Fibroblast of villous mesenchyme (primary cell): Measurements from ENCODE around the gene NUMBL. TPM values are rescaled to one million over a fixed set of nuclear protein-coding genes. Genes with fewer than 3 reads are reported as not detected.
A peak's percentile ranks its signal among the peaks of the same experiment; 100 is the strongest.

Experiments
- DNase-seq: peaks from one replicate; pipeline ENCODE4 v3.0.0-alpha.2; 2010; ENCODE audit warnings: low read depth
- H3K4me3 ChIP-seq: 2 replicates; pipeline ENCODE4 v1.5.1; 2011; ENCODE audit warnings: low read depth, mild to moderate bottlenecking, low read length
- total RNA-seq: library from RNA; depleted of rRNA; stranded (reverse); fragments of >200 nt; gene quantifications from 2 replicates; pipeline ENCODE4 v1.2.3, GENCODE V29; 2012
- TF ChIP-seq, protein P1 (sequence below): IDR thresholded peaks from 2 replicates; pipeline ENCODE4 v1.5.1; 2012; ENCODE audit warnings: low read depth, mild to moderate bottlenecking, low read length; ENCODE audit not compliant: insufficient read depth

Gene NUMBL
- total RNA-seq, 1 donor = 13.8 TPM

DNA sequence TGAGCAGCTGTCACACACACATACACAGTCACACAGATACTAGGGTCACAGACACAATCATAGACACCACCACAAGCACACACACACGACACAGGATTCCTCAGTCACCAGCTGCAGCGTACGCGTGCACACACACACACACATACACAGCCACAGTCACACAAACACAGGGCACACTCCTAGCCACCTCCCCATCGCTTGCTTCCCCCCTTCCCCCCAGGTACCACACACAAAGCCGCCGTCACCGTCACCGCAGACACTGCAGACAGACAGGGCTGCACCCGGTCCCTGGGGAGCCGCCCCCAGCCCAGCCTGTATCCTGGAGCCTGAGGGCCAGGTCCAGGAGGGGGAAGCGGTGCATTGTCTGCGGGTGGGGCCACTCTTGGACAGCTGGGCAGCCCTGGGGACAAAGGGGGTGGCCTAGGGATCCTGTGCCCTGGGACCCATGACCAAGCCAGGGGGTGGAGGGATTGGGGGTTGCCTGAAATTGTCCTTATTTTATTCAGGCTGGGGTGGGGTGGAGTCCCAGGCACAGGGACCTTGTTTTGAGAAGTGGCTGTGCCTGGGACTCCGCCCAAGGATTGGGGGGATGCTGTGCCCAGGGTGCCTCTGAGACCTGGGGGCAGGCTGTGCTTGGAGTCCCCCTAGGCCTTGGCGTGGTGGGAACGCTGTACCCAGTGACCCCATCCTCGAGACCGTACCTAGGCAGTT lies 957 bp downstream of the NUMBL start:
- peak; percentile 28 for DNase-seq
- TF ChIP-seq, protein P1, sequence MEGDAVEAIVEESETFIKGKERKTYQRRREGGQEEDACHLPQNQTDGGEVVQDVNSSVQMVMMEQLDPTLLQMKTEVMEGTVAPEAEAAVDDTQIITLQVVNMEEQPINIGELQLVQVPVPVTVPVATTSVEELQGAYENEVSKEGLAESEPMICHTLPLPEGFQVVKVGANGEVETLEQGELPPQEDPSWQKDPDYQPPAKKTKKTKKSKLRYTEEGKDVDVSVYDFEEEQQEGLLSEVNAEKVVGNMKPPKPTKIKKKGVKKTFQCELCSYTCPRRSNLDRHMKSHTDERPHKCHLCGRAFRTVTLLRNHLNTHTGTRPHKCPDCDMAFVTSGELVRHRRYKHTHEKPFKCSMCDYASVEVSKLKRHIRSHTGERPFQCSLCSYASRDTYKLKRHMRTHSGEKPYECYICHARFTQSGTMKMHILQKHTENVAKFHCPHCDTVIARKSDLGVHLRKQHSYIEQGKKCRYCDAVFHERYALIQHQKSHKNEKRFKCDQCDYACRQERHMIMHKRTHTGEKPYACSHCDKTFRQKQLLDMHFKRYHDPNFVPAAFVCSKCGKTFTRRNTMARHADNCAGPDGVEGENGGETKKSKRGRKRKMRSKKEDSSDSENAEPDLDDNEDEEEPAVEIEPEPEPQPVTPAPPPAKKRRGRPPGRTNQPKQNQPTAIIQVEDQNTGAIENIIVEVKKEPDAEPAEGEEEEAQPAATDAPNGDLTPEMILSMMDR = no peak
- peak overlapping the region; percentile 80 for H3K4me3 ChIP-seq

DNA sequence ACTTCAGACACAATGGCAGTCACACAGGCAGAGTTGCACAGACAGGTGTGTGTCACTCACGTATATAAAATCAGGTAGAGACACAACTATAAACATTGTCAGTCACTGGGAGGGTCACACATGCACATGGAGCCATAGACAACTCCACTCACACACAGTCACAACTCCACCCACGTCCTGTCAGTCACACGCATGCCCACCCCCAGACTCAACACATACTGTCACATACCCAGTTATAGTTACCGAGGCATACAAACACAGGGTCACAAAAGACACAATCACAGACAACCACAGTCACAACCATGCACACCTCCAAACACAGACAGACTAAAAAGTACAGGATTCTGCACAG lies 1.5 kb downstream of the NUMBL start:
- TF ChIP-seq, protein P1 = no peak
- no peak for DNase-seq
- H3K4me3 ChIP-seq = peak overlapping the region; percentile 80

DNA sequence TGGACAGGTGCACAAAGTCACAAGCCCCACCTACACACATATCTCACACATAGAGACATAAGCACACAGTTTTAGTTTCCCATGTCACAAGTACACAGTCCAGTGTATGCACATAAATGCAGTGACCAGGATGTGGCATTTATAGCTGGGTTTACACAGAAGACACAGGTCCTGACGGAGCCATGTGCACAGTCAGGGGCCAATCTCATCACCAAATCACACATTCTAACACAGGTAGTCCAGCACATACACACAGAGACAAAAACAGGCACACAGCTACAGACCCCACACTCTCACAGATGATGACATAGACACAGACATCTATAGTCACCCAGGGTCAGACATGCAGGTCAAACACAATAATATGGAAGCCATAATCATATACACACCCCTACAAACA lies 2.1 kb downstream of the NUMBL start:
- TF ChIP-seq, protein P1 = no peak

DNA sequence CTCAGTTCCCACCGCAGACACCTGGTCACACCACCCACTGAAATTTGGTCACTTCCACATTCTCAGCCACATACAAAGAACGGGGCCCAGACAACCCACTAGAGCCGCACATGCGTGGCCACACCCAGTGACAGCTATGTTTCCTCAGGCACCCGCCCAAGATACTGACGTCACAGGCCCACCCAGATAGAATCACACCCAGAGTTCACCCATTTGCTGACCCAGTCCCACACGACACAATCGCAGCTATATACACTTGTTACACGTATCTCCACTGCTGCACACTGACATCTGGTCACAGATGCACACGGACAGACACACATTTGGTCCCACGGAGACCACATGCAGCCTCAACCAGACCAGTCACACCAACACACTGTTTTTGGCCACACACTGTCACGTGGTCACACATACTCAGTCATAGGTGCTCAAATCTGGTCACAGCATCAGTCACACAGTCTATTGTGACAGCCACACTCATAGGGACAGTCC lies 2.9 kb downstream of the NUMBL start:
- TF ChIP-seq, protein P1 = no peak
- DNase-seq = peak; percentile 93
- H3K4me3 ChIP-seq = peak overlapping the region; percentile 29

More for the DNA sequence above, 2.1 kb downstream of the NUMBL start:
- DNase-seq = peak; percentile 10
- H3K4me3 ChIP-seq = peak overlapping the region; percentile 80

DNA sequence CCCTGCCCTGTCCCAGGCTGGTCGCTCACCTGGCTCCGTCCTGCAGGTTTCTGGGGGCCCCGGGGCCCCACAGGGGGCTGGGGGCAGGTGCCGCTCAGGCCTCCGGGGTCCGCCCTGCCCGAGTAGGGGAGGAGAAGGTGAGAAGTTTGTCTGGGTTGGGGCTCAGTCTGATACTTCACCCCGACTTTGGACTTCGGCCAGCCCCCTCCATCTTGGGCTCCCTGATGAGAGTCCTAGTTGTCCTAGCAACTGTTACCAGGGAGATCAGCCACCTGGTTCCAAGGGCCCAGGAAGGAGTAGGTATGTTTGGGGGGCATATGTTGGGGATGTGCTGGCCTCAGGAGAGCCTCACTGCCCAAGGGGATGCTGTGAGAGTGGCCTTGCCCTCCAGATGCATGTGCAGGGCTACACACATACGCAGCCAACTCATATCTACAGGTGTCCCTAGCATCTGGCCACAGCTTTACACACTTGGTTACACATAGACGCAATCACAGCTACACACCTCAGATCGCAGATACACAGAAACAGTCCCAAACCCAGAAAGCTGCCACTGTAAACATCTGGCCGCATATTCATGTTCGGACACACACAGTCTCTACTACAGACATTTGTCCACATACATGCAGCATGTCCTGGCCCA lies 3.4 kb downstream of the NUMBL start:
- TF ChIP-seq, protein P1 = no peak
- no peak for DNase-seq
- peak overlapping the region; percentile 29 for H3K4me3 ChIP-seq

DNA sequence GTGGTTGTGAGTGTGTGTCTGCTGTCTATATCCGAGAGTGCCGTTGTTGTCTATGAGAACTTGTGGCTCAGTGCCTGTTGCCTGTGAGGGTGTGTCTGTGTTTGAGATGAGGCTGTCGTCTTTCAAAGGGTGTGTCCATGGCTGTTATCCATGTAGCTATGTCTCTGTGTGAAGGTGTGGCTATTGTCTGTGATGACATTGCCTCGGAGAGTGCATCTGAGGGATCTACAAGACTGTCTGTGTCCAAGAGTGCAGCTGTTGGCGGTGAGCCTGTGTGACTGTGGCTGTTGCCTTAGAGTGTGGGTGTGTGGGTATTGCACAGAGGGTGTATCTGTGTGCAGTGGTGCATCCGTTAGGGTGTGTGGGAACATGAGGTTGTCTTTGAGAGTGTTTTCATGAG lies 4.9 kb downstream of the NUMBL start:
- TF ChIP-seq, protein P1 = no peak
- DNase-seq = no peak
- H3K4me3 ChIP-seq = no peak overlapping the region
